Left ventricle myocardium superior (tissue), 1 donor: ENCODE results near the gene FGF6. TPM values are rescaled to one million over a fixed set of nuclear protein-coding genes. Genes with fewer than 3 reads are reported as not detected.
"Not testable (repeated sequence)": the region's sequence is repeated elsewhere in the genome, so short reads cannot be mapped to it uniquely, and the experiment has no call there.

Source experiments
- ATAC-seq: fragments of 200-7000 bp; cut with Tn5 transposase; one replicate; pipeline ENCODE4 v1.9.1; 2020; ENCODE audit warnings: mild to moderate bottlenecking, moderate library complexity
- DNase-seq: peaks from one replicate; pipeline ENCODE4 v3.0.0-alpha.2; 2020
- intact Hi-C: fragments of 100-400 bp; cut with micrococcal nuclease; formaldehyde crosslinking; loops from one replicate; pipeline ENCODE4 v1.11.0; 2022
- long read RNA-seq: library from polyadenylated mRNA; unstranded; transcript quantifications from one replicate; pipeline ENCODE4 v2.0.0, GENCODE V29; 2021
- total RNA-seq: library from RNA; stranded (reverse); fragmentation: NEBNext Ultra II Directional; extraction: Animal tissue kit (Norgen Biotek cat#: 25700); gene quantifications from one replicate; pipeline ENCODE4 v1.2.1, GENCODE V29; 2021
- donor health status: DM: no; HTN: yes; CAD: no; lungs with severe emphysema.

The FGF6 gene, protein sequence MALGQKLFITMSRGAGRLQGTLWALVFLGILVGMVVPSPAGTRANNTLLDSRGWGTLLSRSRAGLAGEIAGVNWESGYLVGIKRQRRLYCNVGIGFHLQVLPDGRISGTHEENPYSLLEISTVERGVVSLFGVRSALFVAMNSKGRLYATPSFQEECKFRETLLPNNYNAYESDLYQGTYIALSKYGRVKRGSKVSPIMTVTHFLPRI
- total RNA-seq, result not detected
- long read RNA-seq, result 0 reads

DNA sequence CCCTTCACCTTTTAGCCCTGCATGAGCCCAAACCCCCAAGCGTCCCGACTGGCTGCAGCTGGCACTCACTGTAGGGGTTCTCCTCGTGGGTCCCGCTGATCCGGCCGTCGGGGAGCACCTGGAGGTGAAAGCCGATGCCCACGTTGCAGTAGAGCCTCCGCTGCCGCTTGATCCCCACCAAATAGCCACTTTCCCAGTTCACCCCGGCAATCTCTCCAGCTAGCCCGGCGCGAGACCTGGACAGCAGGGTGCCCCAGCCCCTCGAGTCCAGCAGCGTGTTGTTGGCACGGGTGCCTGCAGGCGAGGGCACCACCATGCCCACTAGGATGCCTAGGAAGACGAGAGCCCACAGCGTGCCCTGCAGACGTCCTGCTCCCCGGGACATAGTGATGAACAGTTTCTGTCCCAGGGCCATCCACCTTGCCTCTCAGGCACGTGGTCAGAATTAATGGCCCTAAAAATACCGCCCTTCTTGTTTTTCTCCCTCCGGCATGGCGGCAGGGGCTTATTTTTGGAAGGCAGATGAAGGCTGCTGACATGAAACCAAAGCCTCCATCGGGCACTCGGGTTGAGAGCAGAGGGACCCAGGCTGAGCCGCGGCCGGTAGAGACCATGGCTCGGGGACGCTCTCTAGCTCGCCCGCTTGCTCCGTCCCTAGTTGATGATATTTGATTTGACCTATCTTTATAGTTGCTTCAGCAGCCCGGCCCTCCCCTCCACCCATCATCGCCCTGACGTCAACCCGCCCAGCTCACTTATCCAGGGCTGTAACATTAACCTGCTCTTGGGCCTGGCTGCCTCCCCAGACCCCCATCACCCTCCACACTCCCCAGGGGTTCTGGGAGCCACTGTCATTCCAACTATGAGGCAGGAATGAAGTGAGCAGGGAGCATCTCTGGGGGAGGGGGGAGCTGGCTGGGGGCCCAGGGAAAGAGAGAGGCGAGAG lies at the start of gene FGF6:
FGF6 (minus strand) TSS at position 660 of the 946 bp plus-strand sequence; CDS start at position 415, 245 bp downstream.
- intact Hi-C loops, result no loop called here
- DNase-seq (no peak), ATAC-seq (no peak)

DNA sequence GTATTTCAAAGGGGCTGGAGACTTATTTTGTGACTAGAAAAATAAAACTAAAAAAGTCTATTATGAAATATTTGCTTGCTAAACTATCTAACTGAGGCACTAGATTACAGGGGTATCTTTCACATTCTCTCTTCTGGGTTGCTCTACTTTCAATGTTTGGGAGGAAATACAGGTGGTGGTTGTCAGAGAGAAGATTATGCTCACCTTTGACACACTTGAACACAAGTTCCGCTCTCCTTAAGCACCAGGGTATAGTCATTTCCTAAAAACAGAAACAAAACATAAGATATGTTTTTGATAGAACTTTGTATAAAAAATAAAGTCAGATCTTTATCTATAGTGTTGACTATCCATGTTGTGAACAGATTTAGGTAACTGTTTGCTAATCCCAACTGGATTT lies 45.4 kb upstream of the FGF6 start:
- intact Hi-C loops, result no loop called here
- ATAC-seq (no peak), DNase-seq (no peak)

DNA sequence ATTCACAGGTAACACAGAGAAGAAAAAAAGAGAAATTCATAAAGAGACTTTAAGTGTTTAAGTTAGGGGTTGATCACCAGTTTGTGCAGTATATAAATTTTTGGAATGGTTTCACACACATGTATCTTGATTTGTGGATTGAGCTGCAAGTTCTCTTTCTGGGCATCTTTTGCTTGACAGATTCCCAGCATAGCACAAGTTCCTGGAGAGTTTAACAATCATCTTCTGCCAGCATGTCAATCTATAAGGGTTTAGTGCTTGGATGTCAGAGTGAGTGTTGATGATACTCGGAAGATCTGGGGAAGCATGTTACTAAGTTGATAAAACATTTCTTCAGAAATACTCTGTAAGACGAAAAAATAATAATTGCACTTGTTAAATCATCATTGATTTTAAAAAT lies 43.9 kb upstream of the FGF6 start:
- intact Hi-C loops, result no loop called here
- DNase-seq, result no peak
- no peak for ATAC-seq

DNA sequence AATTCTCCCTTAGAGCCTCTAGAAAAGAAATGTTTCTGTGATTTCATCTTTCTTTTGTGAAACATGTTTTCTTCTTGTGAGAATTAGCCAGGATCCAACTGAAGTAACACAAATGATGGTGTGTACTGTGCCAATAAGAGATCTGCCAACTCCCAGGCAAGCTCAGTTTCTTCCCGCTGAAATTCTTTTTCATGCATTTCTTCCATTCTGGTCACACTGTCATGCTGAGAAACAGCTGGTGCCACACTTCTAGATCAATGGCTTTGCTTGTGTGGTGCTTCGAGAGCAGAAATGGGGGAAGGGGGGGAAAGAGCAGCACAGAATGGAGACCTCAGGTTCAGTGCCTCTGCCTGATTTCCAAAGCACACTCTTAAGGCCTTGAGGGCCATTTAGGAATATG lies 41.4 kb upstream of the FGF6 start:
- no peak for ATAC-seq
- DNase-seq, result no peak
- intact Hi-C loops, result no loop called here

DNA sequence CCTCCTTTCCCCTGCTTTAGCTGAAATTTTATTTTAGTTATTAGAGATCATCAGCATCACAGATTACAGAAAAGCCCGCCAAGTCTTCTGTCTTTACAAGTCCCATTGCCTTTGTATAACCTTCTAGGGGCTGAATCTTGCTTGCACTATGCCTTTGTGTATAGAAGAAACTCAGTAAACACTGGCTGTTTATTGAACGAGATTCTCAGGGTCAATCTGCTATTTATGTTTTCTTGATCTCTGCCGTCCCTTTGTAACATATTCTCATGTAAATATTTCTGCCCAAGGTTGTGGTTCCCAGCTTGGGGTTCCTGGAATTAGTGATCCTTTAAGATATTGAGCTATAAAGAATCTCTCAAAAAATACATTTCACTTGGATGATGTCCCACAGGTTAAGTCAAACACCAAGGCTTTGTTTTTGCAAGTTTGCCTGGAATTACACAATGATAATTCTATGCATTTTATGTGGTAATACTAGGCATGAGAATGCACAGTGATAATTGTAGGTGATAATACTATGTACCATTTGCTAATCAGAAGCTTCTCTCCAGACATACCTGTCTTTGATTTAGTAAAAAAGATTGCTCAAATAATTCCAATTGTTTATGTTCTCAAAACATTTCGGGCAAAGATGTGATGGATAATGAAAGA lies 40.6 kb upstream of the FGF6 start:
- intact Hi-C loops, result no loop called here
- ATAC-seq (no peak), DNase-seq (no peak)

DNA sequence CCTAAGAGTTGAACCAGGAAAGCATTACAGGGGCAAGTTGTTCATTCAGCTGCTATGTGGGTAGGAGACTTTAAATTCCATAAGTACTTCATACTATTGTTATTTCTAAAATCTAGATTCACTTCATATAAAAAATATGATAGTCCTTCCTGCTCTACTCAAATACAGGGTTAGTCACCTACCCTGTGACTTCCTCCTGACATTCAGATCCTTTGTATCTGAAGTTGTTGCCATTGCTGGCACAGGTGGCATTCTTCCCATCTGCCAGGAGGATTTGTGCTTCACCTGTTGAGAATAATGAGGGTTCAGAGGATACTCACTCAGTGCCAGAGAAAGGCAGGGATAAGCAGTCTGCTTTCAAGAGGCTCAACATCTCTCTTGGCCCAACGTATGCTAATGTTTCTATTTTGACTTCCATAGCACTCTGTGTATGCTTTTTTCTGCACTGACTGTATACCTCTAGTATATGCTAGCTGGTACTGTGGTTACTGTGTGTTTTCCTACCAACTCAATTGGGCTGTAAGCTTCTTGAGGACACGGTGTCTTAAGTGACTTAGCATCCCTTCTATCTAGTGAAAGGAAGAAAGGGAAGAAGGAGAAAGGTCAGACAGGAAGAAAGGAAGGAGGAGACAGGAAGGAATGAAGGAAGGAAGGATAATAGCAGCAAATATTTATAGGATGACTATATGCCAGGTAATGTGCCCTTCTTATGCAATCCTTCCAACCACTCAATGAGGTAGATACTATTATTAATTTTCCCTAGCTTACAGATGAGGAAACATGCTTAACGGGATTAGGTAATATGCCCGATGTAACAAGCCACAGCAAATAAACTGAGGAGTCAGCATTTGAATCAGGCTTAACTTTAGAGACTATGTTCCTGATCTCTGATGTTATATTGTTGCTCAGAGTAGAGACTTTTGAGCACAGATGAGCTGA lies 38.5 kb upstream of the FGF6 start:
- DNase-seq, result no peak
- intact Hi-C loops, result no loop called here
- no peak for ATAC-seq

DNA sequence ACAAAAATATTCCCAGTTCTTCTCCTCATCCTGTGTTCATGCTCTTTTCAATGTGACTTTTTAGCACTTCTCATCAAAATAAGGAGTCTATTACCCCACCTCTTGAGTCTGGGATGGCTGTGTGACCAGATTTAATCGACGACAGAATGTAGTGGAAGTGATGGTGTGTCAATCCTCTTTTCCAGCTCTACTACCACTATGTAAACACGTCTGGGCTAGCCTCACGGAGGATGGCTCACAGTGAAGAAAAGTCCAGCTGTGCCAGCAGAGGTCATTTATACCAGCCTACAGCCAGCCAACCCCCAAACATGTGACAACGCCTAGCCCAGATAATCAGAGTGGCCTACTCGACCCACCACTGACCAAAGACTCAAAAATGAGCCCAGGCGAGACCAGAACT lies 37.3 kb upstream of the FGF6 start:
- ATAC-seq, result no peak
- intact Hi-C loops, result no loop called here
- DNase-seq, result no peak

DNA sequence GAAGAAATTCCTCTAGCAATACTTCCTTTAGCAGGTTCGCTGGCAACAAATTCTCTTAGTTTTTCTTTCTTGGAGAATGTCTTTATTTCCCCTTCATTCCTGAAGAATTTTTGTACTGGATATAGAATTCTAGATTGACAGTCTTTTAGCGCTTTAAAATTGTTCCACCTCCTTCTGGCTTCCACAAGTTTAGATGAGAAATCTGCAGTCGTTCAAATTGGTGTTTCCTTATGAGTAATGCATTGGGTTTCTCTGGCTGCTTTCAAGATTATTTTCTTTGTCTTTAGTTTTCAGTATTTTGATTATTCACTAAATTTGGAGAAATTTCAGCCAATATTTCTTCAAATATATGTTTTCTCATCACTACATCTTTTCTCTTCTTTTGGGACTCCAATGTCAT lies 33.3 kb upstream of the FGF6 start:
- intact Hi-C loops, result no loop called here
- DNase-seq (no peak), ATAC-seq (no peak)

DNA sequence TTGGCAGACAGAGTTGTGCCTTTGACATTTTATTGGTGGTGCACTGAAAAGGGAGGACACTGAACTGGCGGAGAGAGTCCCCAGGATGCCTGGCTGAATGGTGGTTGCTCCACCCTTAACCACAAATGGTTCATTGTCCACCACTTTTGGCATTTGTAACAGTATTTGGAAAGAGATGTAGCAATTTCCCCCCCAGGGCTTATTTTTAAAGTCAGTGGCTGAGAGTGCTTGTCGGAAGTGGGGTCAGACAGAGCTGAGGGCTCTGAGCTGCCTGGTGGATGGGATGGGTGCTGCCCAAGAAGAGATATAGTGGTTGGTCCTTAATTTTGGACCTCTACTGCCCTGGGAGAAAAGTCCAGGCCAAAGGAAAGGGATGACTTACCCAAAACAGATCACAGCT lies 31.5 kb upstream of the FGF6 start:
- intact Hi-C loops, result no loop called here
- no peak for DNase-seq
- no peak for ATAC-seq

DNA sequence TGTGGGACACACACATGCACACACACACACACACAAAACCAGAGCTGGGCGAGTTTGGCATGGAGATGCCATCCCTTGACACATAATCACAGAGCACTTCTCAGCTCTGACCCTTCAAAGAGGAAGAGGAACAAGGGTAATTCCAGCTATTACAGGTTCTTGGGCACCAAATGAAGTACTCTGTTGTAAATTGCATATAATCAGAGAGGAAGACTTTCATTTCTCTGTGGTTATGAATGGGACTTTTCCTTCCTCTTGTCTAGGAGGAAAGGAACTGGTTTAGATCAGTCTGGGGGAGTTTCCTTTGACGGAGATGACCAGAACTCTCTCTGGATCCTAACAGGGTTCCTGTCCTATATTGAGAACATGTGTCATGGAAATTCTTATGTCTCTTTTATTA lies 26.4 kb upstream of the FGF6 start:
- ATAC-seq (no peak), DNase-seq (no peak)
- intact Hi-C loops, result no loop called here

DNA sequence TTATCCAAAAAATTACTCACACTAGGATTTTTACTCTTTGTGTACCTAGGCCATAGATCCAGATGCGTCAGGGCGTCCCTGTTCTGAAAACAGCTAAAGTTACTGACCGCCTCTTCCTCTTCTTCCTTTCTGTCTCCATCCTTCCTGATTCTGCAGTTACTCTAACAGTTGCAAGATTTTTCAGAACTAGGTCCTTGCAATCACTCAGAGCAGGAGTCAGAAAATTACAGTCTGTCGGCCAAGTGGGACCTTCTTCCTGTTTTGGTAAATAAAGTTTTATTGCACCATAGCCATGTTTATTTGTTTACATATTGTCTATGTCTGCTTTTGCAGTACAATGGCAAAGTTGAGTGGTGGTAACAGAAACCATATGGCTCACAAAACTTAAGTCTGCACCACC lies 25.6 kb upstream of the FGF6 start:
- intact Hi-C loops, result no loop called here
- DNase-seq, result no peak
- no peak for ATAC-seq

DNA sequence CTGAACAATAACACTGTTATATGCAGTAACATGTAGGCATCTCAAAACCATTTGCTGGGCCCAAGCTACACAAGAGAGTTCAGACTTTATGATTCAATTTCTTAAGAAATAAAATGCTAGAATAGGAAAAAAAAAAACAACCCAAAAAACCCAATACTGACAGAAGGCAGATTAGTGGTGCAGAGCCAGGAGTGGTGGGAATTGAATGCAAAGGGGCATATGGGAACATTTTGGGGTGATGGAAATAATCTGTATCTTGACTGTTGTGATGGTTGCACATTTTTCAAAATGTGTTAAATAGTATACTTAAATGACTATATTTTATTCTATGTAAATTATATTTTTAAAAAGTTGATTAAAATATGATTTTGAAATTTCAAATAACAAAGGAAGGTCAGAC lies 23.4 kb upstream of the FGF6 start:
- intact Hi-C loops, result no loop called here
- DNase-seq (no peak), ATAC-seq (no peak)

DNA sequence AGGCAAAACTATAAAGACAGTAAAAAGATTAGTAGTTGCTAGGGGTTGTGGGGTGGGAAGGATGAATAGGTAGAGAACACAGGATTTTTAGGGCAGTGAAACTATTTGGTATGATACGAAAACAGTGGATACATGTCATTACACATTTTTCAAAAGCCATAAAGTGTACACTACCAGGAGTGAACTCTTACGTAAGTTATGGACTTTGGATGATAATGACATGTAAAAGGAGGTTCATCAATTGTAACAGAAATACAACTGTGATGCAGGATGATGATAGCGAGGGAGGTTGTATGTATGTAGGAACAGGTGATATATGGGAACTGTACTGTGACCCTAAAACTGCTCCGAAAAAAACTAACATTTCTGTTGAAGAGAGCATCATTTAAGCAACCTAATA lies 15.1 kb upstream of the FGF6 start:
- intact Hi-C loops, result no loop called here
- ATAC-seq (no peak), DNase-seq (no peak)

DNA sequence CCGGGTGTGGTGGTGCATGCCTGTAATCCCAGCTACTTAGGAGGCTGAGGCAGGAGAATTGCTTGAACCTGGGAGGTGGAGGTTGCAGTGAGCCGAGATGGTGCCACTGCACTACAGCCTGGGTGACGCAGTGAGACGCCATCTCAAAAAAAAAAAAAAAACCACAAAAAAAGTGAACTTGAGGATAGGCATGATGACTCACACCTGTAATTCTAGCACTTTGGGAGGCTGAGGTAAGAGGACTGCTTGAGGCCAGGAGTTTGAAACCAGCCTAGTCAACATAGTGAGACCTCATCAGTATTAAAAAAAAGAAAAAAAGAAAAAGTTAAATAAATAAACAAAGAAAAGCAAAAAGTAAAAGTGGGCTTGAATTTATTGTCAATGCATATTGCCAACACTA lies 10.2 kb upstream of the FGF6 start:
- intact Hi-C loops, DNase-seq, ATAC-seq: not testable (repeated sequence)

DNA sequence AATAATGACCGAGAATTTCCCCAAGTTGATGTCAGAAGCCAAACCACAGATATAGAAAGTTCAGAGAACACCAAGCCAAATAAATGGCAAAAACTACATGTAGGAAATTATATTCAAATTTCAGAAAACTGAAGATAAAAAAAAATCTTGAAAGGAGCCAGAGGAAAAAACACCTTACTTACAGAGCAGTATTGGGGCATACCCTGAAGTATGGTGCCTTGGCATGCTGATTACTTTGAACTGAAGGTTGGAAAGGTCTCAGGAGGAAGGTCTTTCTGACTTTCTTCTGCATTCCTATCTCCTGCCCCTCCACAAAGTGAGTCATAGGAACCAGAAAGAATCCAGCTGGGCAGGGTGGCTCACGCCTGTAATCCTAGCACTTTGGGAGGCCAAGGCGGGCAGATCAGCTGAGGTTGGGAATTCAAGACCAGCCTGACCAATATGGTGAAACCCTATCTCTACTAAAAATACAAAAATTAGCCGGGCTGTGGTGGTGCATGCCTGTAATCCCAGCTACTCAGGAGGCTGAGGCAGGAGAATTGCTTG lies 8.8 kb upstream of the FGF6 start:
- no peak for ATAC-seq
- no peak for DNase-seq
- intact Hi-C loops, result no loop called here

DNA sequence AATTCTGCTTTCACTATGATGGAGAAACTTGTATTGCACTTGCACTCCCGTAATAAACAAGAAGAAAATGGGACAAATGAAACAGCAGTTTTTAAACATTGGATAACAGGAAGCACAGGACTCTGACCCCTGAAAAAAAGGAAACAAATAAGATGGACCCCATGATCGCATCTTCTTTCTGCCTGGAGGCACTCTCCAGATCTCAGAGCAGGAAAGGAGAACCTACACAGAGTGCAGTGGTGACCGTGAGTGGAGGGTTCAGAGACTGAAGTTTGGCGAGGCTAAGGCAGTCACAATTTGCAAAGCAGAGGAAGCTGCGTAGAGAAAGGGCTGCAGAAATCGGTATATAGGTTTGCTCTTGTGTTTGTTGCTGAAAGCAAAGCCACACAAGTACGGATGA lies 6.1 kb upstream of the FGF6 start:
- DNase-seq (no peak), ATAC-seq (no peak)
- intact Hi-C loops, result no loop called here

DNA sequence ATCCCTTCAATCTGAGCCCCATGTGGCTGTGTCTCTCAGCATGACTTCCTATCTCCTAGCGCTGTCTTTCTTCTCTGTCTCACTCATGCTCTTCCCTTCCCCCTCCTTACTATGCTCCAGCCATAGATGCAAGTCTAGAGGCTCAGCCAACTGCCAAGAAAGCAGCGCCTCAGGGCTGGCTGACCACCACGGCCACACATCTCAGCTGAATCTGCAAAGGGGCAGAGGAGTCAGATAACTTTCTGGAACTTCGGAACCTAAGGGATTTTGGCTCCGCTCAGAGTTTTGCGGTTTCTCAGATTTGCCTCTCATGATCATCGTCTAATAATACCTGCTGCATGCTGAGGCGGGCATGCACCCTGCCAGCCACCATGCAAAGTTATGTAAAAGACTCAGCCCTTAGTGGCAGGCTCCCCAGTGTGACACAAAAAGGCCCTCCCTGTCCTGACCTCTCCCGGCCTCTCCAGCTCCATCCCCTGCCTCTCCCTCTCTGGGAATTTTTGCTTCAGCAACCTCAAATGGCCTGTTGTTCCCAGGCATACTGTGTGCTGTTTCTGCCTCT lies 5.0 kb upstream of the FGF6 start:
- DNase-seq (no peak), ATAC-seq (peak; percentile 87)
- intact Hi-C loops, result no loop called here

DNA sequence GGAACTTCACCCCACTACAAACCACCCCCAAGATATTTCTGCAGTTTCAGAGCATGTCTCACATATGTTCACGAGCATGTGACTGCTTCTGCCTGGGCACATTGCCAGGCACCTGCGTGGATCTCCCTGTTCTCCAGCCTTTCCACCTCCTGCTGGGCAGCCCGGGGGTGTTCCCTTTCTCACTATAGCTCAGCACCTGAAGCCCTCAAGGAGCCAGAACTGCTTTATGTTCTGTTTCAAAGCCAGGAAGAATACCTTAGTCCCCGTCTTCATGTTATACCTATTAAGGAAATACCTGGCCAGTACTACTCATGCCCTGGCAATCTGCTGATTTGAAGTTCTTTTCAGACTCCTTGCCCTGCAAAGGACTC lies 4.2 kb upstream of the FGF6 start:
- DNase-seq, result no peak
- no peak for ATAC-seq
- intact Hi-C loops, result no loop called here
